Measurements from ENCODE around the gene DNAJC13.

Gene DNAJC13

DNA sequence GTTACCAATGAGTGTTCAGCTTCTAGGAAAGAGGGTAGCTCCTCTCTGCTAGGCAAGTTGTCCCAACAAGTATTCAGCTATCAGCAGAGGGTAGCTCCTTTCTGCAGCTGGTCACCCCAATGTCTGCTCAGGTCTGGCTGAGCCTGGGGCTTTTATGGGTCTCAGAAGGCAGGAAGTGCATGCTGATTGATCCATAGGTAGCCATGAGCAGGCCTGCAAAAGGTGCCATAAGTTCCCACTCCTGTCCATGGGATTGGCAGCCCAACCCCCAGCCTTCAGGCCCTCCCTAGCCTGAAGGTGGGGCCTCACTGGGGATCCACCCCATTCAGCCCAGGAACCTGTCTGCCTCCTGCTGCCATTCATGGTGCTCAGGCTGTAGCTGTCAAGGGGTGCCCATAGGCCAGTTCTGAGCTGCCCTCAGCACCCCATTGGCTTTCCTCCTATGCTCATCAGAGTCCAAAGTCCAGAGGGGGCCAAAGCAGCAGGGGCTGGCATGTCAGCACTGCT is 34.6 kb upstream of the DNAJC13 start:
- TF ChIP-seq ZBTB7A (IDR thresholded peaks at IDR 0.05; ENCODE audit: low read depth), result no peak

DNA sequence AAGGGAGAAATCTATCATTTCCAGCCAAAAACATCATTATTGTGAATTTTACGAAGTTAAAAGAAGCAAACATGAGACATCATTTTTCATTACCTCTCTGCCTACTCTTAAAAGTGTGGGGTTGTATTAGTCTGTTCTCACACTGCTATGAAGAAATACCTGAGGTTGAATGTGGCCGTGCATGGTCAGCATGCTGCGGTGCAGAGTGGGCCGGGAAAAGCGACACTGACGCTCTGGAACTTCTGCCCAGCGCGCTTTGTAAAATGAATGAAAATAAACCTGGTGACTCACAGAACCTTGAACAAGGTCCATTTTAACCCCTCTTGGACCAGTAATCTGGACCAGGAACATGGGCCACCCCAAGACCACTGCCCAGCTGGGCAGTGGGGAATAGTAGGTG is 31.0 kb upstream of the DNAJC13 start:
- TF ChIP-seq TAF1 (IDR thresholded peaks at IDR 0.05; ENCODE audit: low read depth), result no peak
- TF ChIP-seq TCF12 (IDR thresholded peaks at IDR 0.05; ENCODE audit: low read depth), result no peak
- TF ChIP-seq CREB1 (IDR thresholded peaks at IDR 0.05; ENCODE audit: low read depth), result no peak
- TF ChIP-seq, protein P1, sequence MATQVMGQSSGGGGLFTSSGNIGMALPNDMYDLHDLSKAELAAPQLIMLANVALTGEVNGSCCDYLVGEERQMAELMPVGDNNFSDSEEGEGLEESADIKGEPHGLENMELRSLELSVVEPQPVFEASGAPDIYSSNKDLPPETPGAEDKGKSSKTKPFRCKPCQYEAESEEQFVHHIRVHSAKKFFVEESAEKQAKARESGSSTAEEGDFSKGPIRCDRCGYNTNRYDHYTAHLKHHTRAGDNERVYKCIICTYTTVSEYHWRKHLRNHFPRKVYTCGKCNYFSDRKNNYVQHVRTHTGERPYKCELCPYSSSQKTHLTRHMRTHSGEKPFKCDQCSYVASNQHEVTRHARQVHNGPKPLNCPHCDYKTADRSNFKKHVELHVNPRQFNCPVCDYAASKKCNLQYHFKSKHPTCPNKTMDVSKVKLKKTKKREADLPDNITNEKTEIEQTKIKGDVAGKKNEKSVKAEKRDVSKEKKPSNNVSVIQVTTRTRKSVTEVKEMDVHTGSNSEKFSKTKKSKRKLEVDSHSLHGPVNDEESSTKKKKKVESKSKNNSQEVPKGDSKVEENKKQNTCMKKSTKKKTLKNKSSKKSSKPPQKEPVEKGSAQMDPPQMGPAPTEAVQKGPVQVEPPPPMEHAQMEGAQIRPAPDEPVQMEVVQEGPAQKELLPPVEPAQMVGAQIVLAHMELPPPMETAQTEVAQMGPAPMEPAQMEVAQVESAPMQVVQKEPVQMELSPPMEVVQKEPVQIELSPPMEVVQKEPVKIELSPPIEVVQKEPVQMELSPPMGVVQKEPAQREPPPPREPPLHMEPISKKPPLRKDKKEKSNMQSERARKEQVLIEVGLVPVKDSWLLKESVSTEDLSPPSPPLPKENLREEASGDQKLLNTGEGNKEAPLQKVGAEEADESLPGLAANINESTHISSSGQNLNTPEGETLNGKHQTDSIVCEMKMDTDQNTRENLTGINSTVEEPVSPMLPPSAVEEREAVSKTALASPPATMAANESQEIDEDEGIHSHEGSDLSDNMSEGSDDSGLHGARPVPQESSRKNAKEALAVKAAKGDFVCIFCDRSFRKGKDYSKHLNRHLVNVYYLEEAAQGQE (IDR thresholded peaks at IDR 0.05; ENCODE audit: low read depth), result no peak
- TF ChIP-seq NFIC (IDR thresholded peaks at IDR 0.05), result no peak
- TF ChIP-seq, protein P2, sequence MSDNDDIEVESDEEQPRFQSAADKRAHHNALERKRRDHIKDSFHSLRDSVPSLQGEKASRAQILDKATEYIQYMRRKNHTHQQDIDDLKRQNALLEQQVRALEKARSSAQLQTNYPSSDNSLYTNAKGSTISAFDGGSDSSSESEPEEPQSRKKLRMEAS (IDR thresholded peaks at IDR 0.05), result no peak
- no peak for TF ChIP-seq TEAD4 (IDR thresholded peaks at IDR 0.05)

DNA sequence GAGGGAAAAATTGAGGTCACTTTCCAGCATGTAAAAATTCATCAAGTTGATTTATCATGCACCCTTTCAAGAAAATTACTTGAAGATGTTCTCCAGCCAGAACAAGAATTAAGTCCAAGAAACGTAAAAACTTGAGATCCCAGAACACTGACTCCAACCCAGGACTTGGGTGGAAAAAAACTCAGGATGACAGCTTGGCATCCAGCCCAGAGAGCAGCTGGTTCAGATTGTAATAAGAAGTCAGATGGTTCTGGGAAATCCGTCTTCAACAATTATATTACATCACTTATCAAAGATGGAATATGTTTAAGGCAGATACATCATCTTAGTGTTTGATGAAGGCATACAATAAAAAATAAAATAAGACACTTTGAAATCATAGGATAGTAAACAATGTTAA is 23.0 kb upstream of the DNAJC13 start:
- TF ChIP-seq FOXM1 (IDR thresholded peaks at IDR 0.05; ENCODE audit: borderline replicate concordance, low read depth), result no peak
- TF ChIP-seq, protein P1 (IDR thresholded peaks at IDR 0.05; ENCODE audit: low read depth), result no peak
- TF ChIP-seq TAF1 (IDR thresholded peaks at IDR 0.05; ENCODE audit: low read depth), result no peak
- TF ChIP-seq YY1 (IDR thresholded peaks at IDR 0.05; ENCODE audit: low read depth), result no peak
- no peak for TF ChIP-seq TEAD4 (IDR thresholded peaks at IDR 0.05)
- no peak for TF ChIP-seq EP300 (IDR thresholded peaks at IDR 0.05; ENCODE audit: borderline replicate concordance)
- TF ChIP-seq CEBPB (IDR thresholded peaks at IDR 0.05), result no peak
- TF ChIP-seq NFIC (IDR thresholded peaks at IDR 0.05), result no peak
- no peak for TF ChIP-seq TCF12 (IDR thresholded peaks at IDR 0.05; ENCODE audit: low read depth)
- no peak for TF ChIP-seq ZBTB7A (IDR thresholded peaks at IDR 0.05; ENCODE audit: low read depth)
- TF ChIP-seq, protein P3, sequence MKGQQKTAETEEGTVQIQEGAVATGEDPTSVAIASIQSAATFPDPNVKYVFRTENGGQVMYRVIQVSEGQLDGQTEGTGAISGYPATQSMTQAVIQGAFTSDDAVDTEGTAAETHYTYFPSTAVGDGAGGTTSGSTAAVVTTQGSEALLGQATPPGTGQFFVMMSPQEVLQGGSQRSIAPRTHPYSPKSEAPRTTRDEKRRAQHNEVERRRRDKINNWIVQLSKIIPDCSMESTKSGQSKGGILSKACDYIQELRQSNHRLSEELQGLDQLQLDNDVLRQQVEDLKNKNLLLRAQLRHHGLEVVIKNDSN (IDR thresholded peaks at IDR 0.05), result no peak
- TF ChIP-seq EGR1 (IDR thresholded peaks at IDR 0.05), result no peak

DNA sequence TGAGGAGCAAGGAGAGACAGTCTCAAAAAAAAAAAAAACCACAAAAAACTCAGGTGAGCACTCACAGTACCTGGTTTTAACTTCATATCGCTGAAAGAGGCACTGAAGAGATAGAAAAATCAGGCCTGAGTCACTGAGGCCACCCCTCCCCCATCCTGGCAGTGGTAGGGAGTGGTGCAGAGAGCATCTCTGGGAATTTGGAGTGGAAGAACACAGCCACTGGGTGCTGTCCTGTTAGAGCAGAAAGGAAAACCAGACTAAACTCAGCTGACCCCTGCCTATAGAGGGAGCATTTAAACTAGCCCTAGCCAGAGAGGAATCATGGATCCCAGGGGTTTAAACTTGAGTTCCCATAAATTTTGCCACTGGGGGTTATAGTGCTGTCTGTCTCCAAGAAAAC is 22.2 kb upstream of the DNAJC13 start:
- no peak for TF ChIP-seq TAF1 (IDR thresholded peaks at IDR 0.05; ENCODE audit: low read depth)
- TF ChIP-seq TCF12 (IDR thresholded peaks at IDR 0.05; ENCODE audit: low read depth), result no peak
- TF ChIP-seq, protein P1 (IDR thresholded peaks at IDR 0.05; ENCODE audit: low read depth), result no peak
- TF ChIP-seq NFIC (IDR thresholded peaks at IDR 0.05), result no peak
- no peak for TF ChIP-seq YY1 (IDR thresholded peaks at IDR 0.05; ENCODE audit: low read depth)
- TF ChIP-seq, protein P3 (IDR thresholded peaks at IDR 0.05), result no peak
- TF ChIP-seq CEBPB (IDR thresholded peaks at IDR 0.05), result no peak
- TF ChIP-seq ZBTB7A (IDR thresholded peaks at IDR 0.05; ENCODE audit: low read depth), result no peak
- TF ChIP-seq RAD21 (IDR thresholded peaks at IDR 0.05; ENCODE audit: low read depth), result no peak
- no peak for TF ChIP-seq FOXM1 (IDR thresholded peaks at IDR 0.05; ENCODE audit: borderline replicate concordance, low read depth)
- TF ChIP-seq EP300 (IDR thresholded peaks at IDR 0.05; ENCODE audit: borderline replicate concordance), result no peak
- no peak for TF ChIP-seq TEAD4 (IDR thresholded peaks at IDR 0.05)
- TF ChIP-seq, protein P2 (IDR thresholded peaks at IDR 0.05), result no peak
- TF ChIP-seq CREB1 (IDR thresholded peaks at IDR 0.05; ENCODE audit: low read depth), result no peak
- TF ChIP-seq EGR1 (IDR thresholded peaks at IDR 0.05), result no peak

DNA sequence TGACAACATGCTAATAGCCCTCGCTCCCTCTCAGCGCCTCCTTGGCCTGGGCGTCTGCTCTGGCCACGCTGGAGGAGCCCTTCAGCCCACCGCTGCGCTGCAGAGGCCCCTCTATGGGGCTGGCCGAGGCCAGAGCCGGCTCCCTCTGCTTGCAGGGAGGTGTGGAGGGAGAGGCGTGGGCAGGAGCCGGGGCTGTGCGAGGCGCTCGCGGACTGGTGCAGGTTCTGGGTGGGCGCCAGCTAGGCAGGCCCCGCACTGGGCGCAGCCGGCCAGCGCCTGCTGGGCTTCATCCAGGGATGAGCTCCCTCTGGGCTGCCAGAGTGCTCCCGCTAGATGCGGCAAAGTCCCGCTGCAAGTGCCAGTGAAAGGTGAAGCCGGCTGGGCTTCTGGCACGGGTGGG is 21.0 kb upstream of the DNAJC13 start:
- no peak for TF ChIP-seq EP300 (IDR thresholded peaks at IDR 0.05; ENCODE audit: borderline replicate concordance)
